ENCODE results near the gene SBF1. TPM values are rescaled to one million over a fixed set of nuclear protein-coding genes. Genes with fewer than 3 reads are reported as not detected.

The SBF1 gene
- total and polyA plus RNA-seq, 2 of the 13 experiments (the other 11 are each of a cell fraction or from before 2014, with no cell fraction given), result 31.7 to 40.9 TPM

- TF ChIP-seq ZBTB33 (CRISPR knock-in tag; IDR thresholded peaks at IDR 0.05), result peak; percentile 43; the same call in 1 of the 2 replicates
- peak; percentile 79 for TF ChIP-seq THAP7 (CRISPR knock-in tag; IDR thresholded peaks at IDR 0.05)
- TF ChIP-seq ZNF644 (CRISPR knock-in tag; IDR thresholded peaks at IDR 0.05; ENCODE audit: low read depth), result peak; percentile 66
- TF ChIP-seq TOPORS (CRISPR knock-in tag; IDR thresholded peaks at IDR 0.05), result 0 out of 2 replicates have a peak, but pooled peaks have one; percentile 57
- no peak for TF ChIP-seq IKZF5 (CRISPR knock-in tag; IDR thresholded peaks at IDR 0.05)
- 0 out of 2 replicates have a peak, but pooled peaks have one; percentile 21 for TF ChIP-seq ZKSCAN8 (CRISPR knock-in tag; IDR thresholded peaks at IDR 0.05; ENCODE audit: borderline replicate concordance)
- TF ChIP-seq ZNF124 (CRISPR knock-in tag; IDR thresholded peaks at IDR 0.05), result no peak
- TF ChIP-seq ZNF605 (CRISPR knock-in tag; IDR thresholded peaks at IDR 0.05), result 0 out of 2 replicates have a peak, but pooled peaks have one; percentile 58
- no peak for TF ChIP-seq ZBTB8A (CRISPR knock-in tag; IDR thresholded peaks at IDR 0.05; ENCODE audit: borderline replicate concordance, low read depth)
- TF ChIP-seq DBP (CRISPR knock-in tag; IDR thresholded peaks at IDR 0.05; ENCODE audit: not compliant biosample characterization), result no peak
- TF ChIP-seq, protein P1, sequence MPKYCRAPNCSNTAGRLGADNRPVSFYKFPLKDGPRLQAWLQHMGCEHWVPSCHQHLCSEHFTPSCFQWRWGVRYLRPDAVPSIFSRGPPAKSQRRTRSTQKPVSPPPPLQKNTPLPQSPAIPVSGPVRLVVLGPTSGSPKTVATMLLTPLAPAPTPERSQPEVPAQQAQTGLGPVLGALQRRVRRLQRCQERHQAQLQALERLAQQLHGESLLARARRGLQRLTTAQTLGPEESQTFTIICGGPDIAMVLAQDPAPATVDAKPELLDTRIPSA (CRISPR knock-in tag; IDR thresholded peaks at IDR 0.05; ENCODE audit: borderline replicate concordance), result no peak
- TF ChIP-seq ZNF230 (CRISPR knock-in tag; IDR thresholded peaks at IDR 0.05), result no peak
- TF ChIP-seq, protein P2, sequence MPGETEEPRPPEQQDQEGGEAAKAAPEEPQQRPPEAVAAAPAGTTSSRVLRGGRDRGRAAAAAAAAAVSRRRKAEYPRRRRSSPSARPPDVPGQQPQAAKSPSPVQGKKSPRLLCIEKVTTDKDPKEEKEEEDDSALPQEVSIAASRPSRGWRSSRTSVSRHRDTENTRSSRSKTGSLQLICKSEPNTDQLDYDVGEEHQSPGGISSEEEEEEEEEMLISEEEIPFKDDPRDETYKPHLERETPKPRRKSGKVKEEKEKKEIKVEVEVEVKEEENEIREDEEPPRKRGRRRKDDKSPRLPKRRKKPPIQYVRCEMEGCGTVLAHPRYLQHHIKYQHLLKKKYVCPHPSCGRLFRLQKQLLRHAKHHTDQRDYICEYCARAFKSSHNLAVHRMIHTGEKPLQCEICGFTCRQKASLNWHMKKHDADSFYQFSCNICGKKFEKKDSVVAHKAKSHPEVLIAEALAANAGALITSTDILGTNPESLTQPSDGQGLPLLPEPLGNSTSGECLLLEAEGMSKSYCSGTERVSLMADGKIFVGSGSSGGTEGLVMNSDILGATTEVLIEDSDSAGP (CRISPR knock-in tag; IDR thresholded peaks at IDR 0.05; ENCODE audit: borderline replicate concordance), result peak; percentile 47; the same call in 1 of the 2 replicates
- TF ChIP-seq, protein P3, sequence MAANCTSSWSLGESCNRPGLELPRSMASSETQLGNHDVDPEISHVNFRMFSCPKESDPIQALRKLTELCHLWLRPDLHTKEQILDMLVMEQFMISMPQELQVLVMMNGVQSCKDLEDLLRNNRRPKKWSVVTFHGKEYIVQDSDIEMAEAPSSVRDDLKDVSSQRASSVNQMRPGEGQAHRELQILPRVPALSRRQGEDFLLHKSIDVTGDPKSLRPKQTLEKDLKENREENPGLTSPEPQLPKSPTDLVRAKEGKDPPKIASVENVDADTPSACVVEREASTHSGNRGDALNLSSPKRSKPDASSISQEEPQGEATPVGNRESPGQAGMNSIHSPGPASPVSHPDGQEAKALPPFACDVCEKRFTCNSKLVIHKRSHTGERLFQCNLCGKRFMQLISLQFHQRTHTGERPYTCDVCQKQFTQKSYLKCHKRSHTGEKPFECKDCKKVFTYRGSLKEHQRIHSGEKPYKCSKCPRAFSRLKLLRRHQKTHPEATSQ (CRISPR knock-in tag; IDR thresholded peaks at IDR 0.05; ENCODE audit: borderline replicate concordance), result 0 out of 2 replicates have a peak, but pooled peaks have one; percentile 42
- peak; percentile 24 for TF ChIP-seq UBTF (CRISPR knock-in tag; IDR thresholded peaks at IDR 0.05)
- TF ChIP-seq SIN3A (IDR thresholded peaks at IDR 0.05; ENCODE audit: borderline replicate concordance, low read depth, low read length), result no peak
These were observed 23.6 kb upstream of the SBF1 start (continued) for GRCh38 chr22:50498322-50498890.

Data from HepG2 (cell line).